GM12891 (cell line): ENCODE results near the gene COG1.

Source experiments
- POLR2A ChIP-seq: IDR thresholded peaks from 2 replicates; pipeline ENCODE4 v1.6.1; 2011; ENCODE audit warnings: low read depth, low read length, control low read depth
- POLR2AphosphoS5 ChIP-seq: IDR thresholded peaks from 2 replicates; pipeline ENCODE4 v1.6.1; 2011; ENCODE audit warnings: low read depth, low read length, control low read depth
- SPI1 ChIP-seq: IDR thresholded peaks from 2 replicates; pipeline ENCODE4 v1.6.1; 2011; ENCODE audit warnings: low read depth, low read length, control low read depth
- TAF1 ChIP-seq: IDR thresholded peaks from 2 replicates; pipeline ENCODE4 v1.6.1; 2011; ENCODE audit warnings: low read depth, low read length, control low read depth

DNA sequence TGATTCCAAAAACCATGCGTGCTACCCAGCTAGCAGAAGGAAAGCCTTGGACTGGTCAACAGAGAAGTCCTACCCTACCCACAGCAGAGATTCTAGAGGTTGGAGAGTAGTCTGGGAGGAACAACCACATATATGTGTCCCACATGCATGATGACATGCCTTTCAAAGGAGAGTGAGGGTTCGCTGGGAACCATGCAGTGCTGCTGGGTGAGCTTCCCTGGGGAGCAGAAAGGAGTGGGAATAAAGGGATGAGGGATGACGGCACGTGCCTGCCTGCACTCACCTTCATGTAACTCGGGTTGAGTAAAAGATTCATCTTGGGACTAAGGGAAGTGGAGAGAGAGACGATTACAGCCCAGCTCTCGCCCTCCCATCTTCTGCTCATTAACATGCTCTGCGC lies 59.0 kb downstream of the COG1 start:
- TF ChIP-seq POLR2A (no peak), POLR2AphosphoS5 (no peak), TAF1 (no peak), SPI1 (no peak)
